Measurements from ENCODE around the gene DBH. TPM values are rescaled to one million over a fixed set of nuclear protein-coding genes. Genes with fewer than 3 reads are reported as not detected.

Gene DBH
- total and polyA plus RNA-seq, 10 of the 15 experiments (the other 5 are each of a cell fraction or from before 2014, with no cell fraction given), result not detected

GRCh38 chr9:133598978-133599377 lies 37.2 kb upstream of the DBH start:
- no peak overlapping the region for H3K4me2 ChIP-seq (ENCODE audit: control insufficient read depth, insufficient read depth)
- no peak for ATAC-seq
- H3K27ac ChIP-seq (ENCODE audit: control insufficient read depth, insufficient read depth), result no peak overlapping the region
- H3K4me3 ChIP-seq, result no peak overlapping the region
- H3K27me3 ChIP-seq (replicated peaks in 1 of 2; ENCODE audit: control insufficient read depth in 2 of 2, insufficient read depth in 2 of 2, low read length in 1 of 2), result peaks cover 0 to 4% of the 10 kb centered on the region in 2 experiments; a peak in 2 of 4 replicates
- no peak overlapping the region for H2AFZ ChIP-seq (ENCODE audit: control insufficient read depth, low read depth, low read length)
- in situ Hi-C loops (cut with MboI) (no loop called here), intact Hi-C loops (cut with micrococcal nuclease; ENCODE audit: unreplicated experiment) (no loop called here)
- TF ChIP-seq ZNF217 (IDR thresholded peaks at IDR 0.05) (no peak), TCF3 (IDR thresholded peaks at IDR 0.05; ENCODE audit: borderline replicate concordance, insufficient read depth, low read depth, low read length) (no peak), CEBPB (IDR thresholded peaks at IDR 0.05; ENCODE audit: borderline replicate concordance in 1 of 2, low read depth in 2 of 2, low read length in 2 of 2) (no peak), CHD2 (IDR thresholded peaks at IDR 0.05; ENCODE audit: borderline replicate concordance, low read depth, low read length) (no peak)
- no peaks in the 10 kb centered on the region for H3K36me3 ChIP-seq (ENCODE audit: control insufficient read depth in 2 of 2, insufficient read depth in 2 of 2, low read length in 1 of 2)
- no peak overlapping the region for H3K9ac ChIP-seq (ENCODE audit: control insufficient read depth, insufficient read depth, low read length)
- no peak for DNase-seq (ENCODE audit: low read depth, low spot score)
- CTCF ChIA-PET, result no interaction called here
- no peaks in the 10 kb centered on the region for H4K20me1 ChIP-seq (ENCODE audit: control insufficient read depth, insufficient read depth)
- WGBS (ENCODE audit: insufficient coverage, insufficient replicate concordance, low lambda C conversion rate, missing lambda C conversion rate), result 20% methylated on average over 6 of the region's 7 CpGs
- FAIRE-seq, result no peak
- SMC1A ChIA-PET (ENCODE audit: uncharacterized antibody, unreplicated experiment), result no interaction called here
- no peaks in the 10 kb centered on the region for H3K79me2 ChIP-seq (ENCODE audit: control insufficient read depth, insufficient read depth, low read length)
- no TSS peak for BruUV-seq (replicated peaks)
- H3K9me3 ChIP-seq (replicated peaks; ENCODE audit: control insufficient read depth, insufficient read depth, low read length), result no peaks in the 10 kb centered on the region; the same call in 1 of the 3 replicates
- H3K4me1 ChIP-seq (ENCODE audit: control insufficient read depth, insufficient read depth, low read length), result no peaks in the 10 kb centered on the region
- POLR2A ChIA-PET, result no interaction called here
- RAD21 ChIA-PET (ENCODE audit: unreplicated experiment), result no interaction called here

- POLR2A ChIA-PET, result no interaction called here
- no peak overlapping the region for H3K4me3 ChIP-seq
- intact Hi-C loops (cut with micrococcal nuclease; ENCODE audit: unreplicated experiment) (no loop called here), in situ Hi-C loops (cut with MboI) (no loop called here)
- FAIRE-seq (peak; percentile 23), DNase-seq (ENCODE audit: low read depth, low spot score) (no peak), ATAC-seq (no peak)
- WGBS (ENCODE audit: insufficient coverage, insufficient replicate concordance, low lambda C conversion rate, missing lambda C conversion rate), result 81% methylated on average over 6 of the region's 6 CpGs
- H3K79me2 ChIP-seq (ENCODE audit: control insufficient read depth, insufficient read depth, low read length), result no peaks in the 10 kb centered on the region
- no peaks in the 10 kb centered on the region; the same call in 1 of the 3 replicates for H3K9me3 ChIP-seq (replicated peaks; ENCODE audit: control insufficient read depth, insufficient read depth, low read length)
- no peaks in the 10 kb centered on the region for H3K4me1 ChIP-seq (ENCODE audit: control insufficient read depth, insufficient read depth, low read length)
- no peak overlapping the region for H2AFZ ChIP-seq (ENCODE audit: control insufficient read depth, low read depth, low read length)
- no peak overlapping the region for H3K27ac ChIP-seq (ENCODE audit: control insufficient read depth, insufficient read depth)
- no peak overlapping the region for H3K4me2 ChIP-seq (ENCODE audit: control insufficient read depth, insufficient read depth)
- peaks cover 0 to 4% of the 10 kb centered on the region in 2 experiments; a peak in 2 of 4 replicates for H3K27me3 ChIP-seq (replicated peaks in 1 of 2; ENCODE audit: control insufficient read depth in 2 of 2, insufficient read depth in 2 of 2, low read length in 1 of 2)
- no peaks in the 10 kb centered on the region for H3K36me3 ChIP-seq (ENCODE audit: control insufficient read depth in 2 of 2, insufficient read depth in 2 of 2, low read length in 1 of 2)
- H3K9ac ChIP-seq (ENCODE audit: control insufficient read depth, insufficient read depth, low read length), result no peak overlapping the region
- CTCF ChIA-PET, result no interaction called here
- no peaks in the 10 kb centered on the region for H4K20me1 ChIP-seq (ENCODE audit: control insufficient read depth, insufficient read depth)
- no peak for TF ChIP-seq SPI1 (IDR thresholded peaks at IDR 0.05; ENCODE audit: borderline replicate concordance, insufficient read depth, low read depth, low read length)
- TF ChIP-seq ESRRA (IDR thresholded peaks at IDR 0.05; ENCODE audit: low read length), result no peak
- TF ChIP-seq BCL3 (IDR thresholded peaks at IDR 0.05; ENCODE audit: borderline replicate concordance, insufficient read depth, low read depth, low read length, poor library complexity, severe bottlenecking), result peak; percentile 91
- BruUV-seq (replicated peaks), result no TSS peak
- SMC1A ChIA-PET (ENCODE audit: uncharacterized antibody, unreplicated experiment), result no interaction called here
- RAD21 ChIA-PET (ENCODE audit: unreplicated experiment), result no interaction called here
These were observed 36.5 kb upstream of the DBH start for GRCh38 chr9:133599470-133600173.
